GM12878 (cell line): ENCODE results near the gene OOSP3. TPM values are rescaled to one million over a fixed set of nuclear protein-coding genes. Genes with fewer than 3 reads are reported as not detected.

ENCODE experiments used
- ATAC-seq: fragments of 200-7000 bp; cut with Tn5 transposase; 3 replicates; pipeline ENCODE4 v1.9.1; 2020; ENCODE audit warnings: mild to moderate bottlenecking, moderate library complexity
- BruUV-seq: library from RNA; stranded (reverse); fragments of 400-500 nt; replicated peaks from 2 replicates; lab custom pipeline; 2021; lab: Mats Ljungman, UMichigan
- CTCF ChIA-PET: fragments of 300-600 bp; sonication (Branson Sonifier 250); formaldehyde crosslinking; extraction: SDS; loops from one replicate; lab custom pipeline; 2021; ENCODE audit warnings: inconsistent platforms; lab: Yijun Ruan, JAX
- POLR2A ChIA-PET: fragments of 350-600 bp; formaldehyde crosslinking; extraction: SDS; loops from one replicate; lab custom pipeline; 2021; ENCODE audit warnings: inconsistent platforms; lab: Charles Lee
- RAD21 ChIA-PET: fragments of 300-600 bp; sonication (Branson Sonifier 250); formaldehyde crosslinking; loops from one replicate; lab custom pipeline; 2023; ENCODE audit warnings: antibody characterized with exemption; ENCODE audit not compliant: unreplicated experiment; lab: Charles Lee
- SMC1A ChIA-PET: fragments of 300-600 bp; sonication (Branson Sonifier 250); formaldehyde crosslinking; loops from one replicate; lab custom pipeline; 2023; ENCODE audit not compliant: unreplicated experiment, uncharacterized antibody; lab: Charles Lee
- DNase-seq: peaks from one replicate; pipeline ENCODE4 v3.0.0-alpha.2; 2011; ENCODE audit warnings: low read depth, low spot score
- FAIRE-seq: peaks from 3 replicates; lab custom pipeline; 2011; peaks lifted over from hg19 to GRCh38; lab: Jason Lieb, UNC
- H2AFZ ChIP-seq: 2 replicates; pipeline ENCODE4 v1.6.0; 2011; ENCODE audit warnings: low read depth, low read length, control low read depth; ENCODE audit not compliant: control insufficient read depth
- H3K27ac ChIP-seq: 2 replicates; pipeline ENCODE4 v1.5.1; 2011; ENCODE audit warnings: control low read depth; ENCODE audit not compliant: control insufficient read depth, insufficient read depth
- H3K27me3 ChIP-seq, 2 experiments: replicated peaks in 1 of 2; 2 replicates each; pipeline versions ENCODE4 v1.6.0 to v1.6.1; 2011; ENCODE audit warnings: low read length in 1 of 2; ENCODE audit not compliant: control insufficient read depth in 2 of 2, insufficient read depth in 2 of 2
- H3K36me3 ChIP-seq, 2 experiments: 2 replicates each; pipeline ENCODE4 v1.5.1; 2011; ENCODE audit warnings: low read length in 1 of 2; ENCODE audit not compliant: control insufficient read depth in 2 of 2, insufficient read depth in 2 of 2
- H3K4me1 ChIP-seq: 2 replicates; pipeline ENCODE4 v1.6.1; 2011; ENCODE audit warnings: mild to moderate bottlenecking, low read length, moderate library complexity, mixed read lengths; ENCODE audit not compliant: control insufficient read depth, insufficient read depth
- H3K4me2 ChIP-seq: 2 replicates; pipeline ENCODE4 v1.6.0; 2011; ENCODE audit warnings: control low read depth; ENCODE audit not compliant: control insufficient read depth, insufficient read depth
- H3K4me3 ChIP-seq: fragments of 200-600 bp; sonication (generic); 2 replicates; pipeline ENCODE4 v1.5.1; 2016
- H3K79me2 ChIP-seq: 2 replicates; pipeline ENCODE4 v1.6.0; 2011; ENCODE audit warnings: low read length; ENCODE audit not compliant: control insufficient read depth, insufficient read depth
- H3K9ac ChIP-seq: 2 replicates; pipeline ENCODE4 v1.8.0; 2011; ENCODE audit warnings: low read length, control low read depth, mixed read lengths; ENCODE audit not compliant: control insufficient read depth, insufficient read depth
- H3K9me3 ChIP-seq: replicated peaks from 3 replicates; pipeline ENCODE4 v1.5.1; 2011; ENCODE audit warnings: mild to moderate bottlenecking, low read length; ENCODE audit not compliant: control insufficient read depth, insufficient read depth
- H4K20me1 ChIP-seq: 2 replicates; pipeline ENCODE4 v1.6.0; 2011; ENCODE audit not compliant: control insufficient read depth, insufficient read depth
- DPF2 ChIP-seq: fragments of 450-650 bp; IDR thresholded peaks from 2 replicates; pipeline ENCODE4 v1.6.1; 2017; ENCODE audit warnings: mild to moderate bottlenecking
- IKZF1 ChIP-seq: fragments of 450-650 bp; conservative IDR thresholded peaks from 2 replicates; pipeline ENCODE4 v1.6.1; 2017; ENCODE audit warnings: antibody characterized with exemption, mild to moderate bottlenecking
- JUND ChIP-seq: IDR thresholded peaks from 2 replicates; pipeline ENCODE4 v1.6.1; 2012; ENCODE audit warnings: low read depth, mild to moderate bottlenecking, low read length, improper control_type of control experiment, moderate library complexity
- NKRF ChIP-seq: fragments of 450-650 bp; conservative IDR thresholded peaks from 2 replicates; pipeline ENCODE4 v1.6.1; 2017; ENCODE audit warnings: mild to moderate bottlenecking, moderate library complexity
- PRDM15 ChIP-seq: fragments of 450-650 bp; formaldehyde crosslinking; IDR thresholded peaks from 2 replicates; pipeline ENCODE4 v1.4.0; 2020; ENCODE audit warnings: mild to moderate bottlenecking, moderate library complexity
- SMAD5 ChIP-seq: IDR thresholded peaks from 2 replicates; pipeline ENCODE4 v1.6.1; 2016; ENCODE audit warnings: antibody characterized with exemption, low read depth
- SP1 ChIP-seq: IDR thresholded peaks from one replicate; pipeline ENCODE4 v1.6.1; 2011; ENCODE audit warnings: low read depth, low read length
- STAT1 ChIP-seq: fragments of 450-650 bp; conservative IDR thresholded peaks from 2 replicates; pipeline ENCODE4 v1.6.1; 2014; ENCODE audit warnings: antibody characterized with exemption, mild to moderate bottlenecking
- SUZ12 ChIP-seq: fragments of 200-600 bp; sonication (generic); IDR thresholded peaks from one replicate; pipeline ENCODE4 v1.6.1; 2018; ENCODE audit warnings: antibody characterized with exemption, mild to moderate bottlenecking; ENCODE audit not compliant: unreplicated experiment
- WGBS: methylation state at CpG from one replicate; pipeline ENCODE4 v1.1.6; 2016; ENCODE audit warnings: low lambda C conversion rate; ENCODE audit not compliant: insufficient replicate concordance, insufficient coverage; ENCODE audit errors: missing lambda C conversion rate; 5-methylcytosine and 5-hydroxymethylcytosine counted together
- in situ Hi-C: fragments of 300-500 bp; cut with MboI; formaldehyde crosslinking; loops from 9 replicates; pipeline ENCODE4 v1.14.3; 2018; ENCODE audit warnings: mixed read lengths
- intact Hi-C: fragments of 100-400 bp; cut with micrococcal nuclease; formaldehyde crosslinking; loops from one replicate; pipeline ENCODE4 v1.14.2; 2022; ENCODE audit not compliant: unreplicated experiment
- polyA plus RNA-seq, 11 experiments: library from polyadenylated mRNA; depleted of rRNA in 4 of 11; unstranded in 6 of 11; stranded (reverse) in 5 of 11; fragments of >200 nt; fragmentation: Nextera tagmentation in 4 of 11; fragmentation: Illumina TruSeq in 1 of 11; extraction: Ambion mirVana in 4 of 11; extraction: Trizol in 1 of 11; gene quantifications; 1 replicate in 1 of 11; 2 replicates in 10 of 11; pipeline versions ENCODE4 v1.2.1 to v1.2.3, GENCODE V29; 2011 to 2016; ENCODE audit warnings: inconsistent platforms in 2 of 11, missing spikeins in 2 of 11, low read depth in 1 of 11
- total RNA-seq, 4 experiments: library from RNA; depleted of rRNA in 3 of 4; stranded (reverse); fragments of >200 nt in 3 of 4; fragmentation: Illumina TruSeq in 1 of 4; extraction: Trizol in 1 of 4; gene quantifications; 2 replicates each; pipeline versions ENCODE4 v1.2.1 to v1.2.3, GENCODE V29; 2013 to 2021

The OOSP3 gene
- total and polyA plus RNA-seq, 10 of the 15 experiments (the other 5 are each of a cell fraction or from before 2014, with no cell fraction given) = 0.07 TPM; not detected in 9

GRCh38 chr11:59842316-59842715 is 36.3 kb upstream of the OOSP3 start:
- in situ Hi-C loops = no loop called here
- H3K4me2 ChIP-seq = no peak overlapping the region
- DNase-seq (no peak), ATAC-seq (no peak), FAIRE-seq (no peak)
- H3K79me2 ChIP-seq = no peaks in the 10 kb centered on the region
- TF ChIP-seq JUND = no peak
- no peak for TF ChIP-seq SMAD5
- TF ChIP-seq DPF2 = no peak
- TF ChIP-seq SUZ12 = no peak
- no peak for TF ChIP-seq IKZF1
- no peak for TF ChIP-seq SP1
- no peaks in the 10 kb centered on the region for H3K9me3 ChIP-seq
- no peak overlapping the region for H3K4me3 ChIP-seq
- ChIA-PET RAD21 (no interaction called here), CTCF (no interaction called here), POLR2A (no interaction called here), SMC1A (no interaction called here)
- no TSS peak for BruUV-seq
- no peaks in the 10 kb centered on the region for H3K4me1 ChIP-seq
- no peak overlapping the region for H2AFZ ChIP-seq
- H3K27me3 ChIP-seq = no peaks in the 10 kb centered on the region; a peak in 1 of 4 replicates
- H3K27ac ChIP-seq = no peak overlapping the region
- intact Hi-C loops = no loop called here
- H4K20me1 ChIP-seq = no peaks in the 10 kb centered on the region
- no peak overlapping the region for H3K9ac ChIP-seq
- no peaks in the 10 kb centered on the region for H3K36me3 ChIP-seq
- WGBS = 49% methylated on average over 12 of the region's 12 CpGs

- CTCF ChIA-PET = no interaction called here
- Histone ChIP-seq H3K4me2 (no peak within 1 kb of the TSS), H3K9ac (no peak within 1 kb of the TSS), H4K20me1 (no peaks in the 10 kb centered on the region), H3K9me3 (no peaks in the 10 kb centered on the region), H3K79me2 (no peaks in the 10 kb centered on the region), H3K4me3 (no peak within 1 kb of the TSS), H2AFZ (no peak within 1 kb of the TSS), H3K4me1 (no peaks in the 10 kb centered on the region), H3K27me3 (no peaks in the 10 kb centered on the region; a peak in 1 of 4 replicates), H3K36me3 (no peaks in the 10 kb centered on the region), H3K27ac (no peak within 1 kb of the TSS)
- POLR2A ChIA-PET = no interaction called here
- ATAC-seq (no peak), DNase-seq (no peak), FAIRE-seq (no peak)
- WGBS = 8% methylated on average over 4 of the region's 4 CpGs
- SMC1A ChIA-PET = interaction anchor here (0.8 kb wide), 1 partner anchor 406 kb away, joined by 3 read pairs; no protein-coding TSS in a partner anchor
- BruUV-seq = no TSS peak
- intact Hi-C loops = no loop called here
- RAD21 ChIA-PET = no interaction called here
- in situ Hi-C loops = no loop called here
- TF ChIP-seq STAT1 (no peak), PRDM15 (CRISPR knock-in tag) (no peak), NKRF (no peak)
These were observed 33.2 kb upstream of the OOSP3 start, which contains the start of gene CBLIF for GRCh38 chr11:59845399-59845798. CBLIF (minus strand) TSS chr11:59845499; CDS start chr11:59845453, 46 bp downstream.
